ENCODE measurements around the gene HDGF. TPM values are rescaled to one million over a fixed set of nuclear protein-coding genes. Genes with fewer than 3 reads are reported as not detected.

HDGF gene
- total and polyA plus RNA-seq, 2 experiments from 2014 or later: 106 to 251 TPM

- Histone ChIP-seq H3K4me2 (peak within 1 kb of the TSS; percentile 92), H3K36me3 (ENCODE audit: insufficient read depth) (no peaks in the 10 kb centered on the region), H4K20me1 (replicated peaks; ENCODE audit: insufficient read depth) (no peaks in the 10 kb centered on the region; the same call in 1 of the 2 replicates), H3K79me2 (replicated peaks; ENCODE audit: insufficient read depth) (peaks cover 13% of the 10 kb centered on the region), H3K4me1 (ENCODE audit: insufficient read depth) (peaks cover 56% of the 10 kb centered on the region), H3K27me3 (ENCODE audit: insufficient read depth) (peaks cover 30% of the 10 kb centered on the region), H2AFZ (peak within 1 kb of the TSS; percentile 87), H3K27ac (ENCODE audit: low read depth) (peak within 1 kb of the TSS; percentile 98), H3K4me3 (peak within 1 kb of the TSS; percentile 67), H3F3A (replicated peaks; ENCODE audit: low read depth) (peaks cover 29% of the 10 kb centered on the region), H3K9me2 (ENCODE audit: insufficient read depth) (no peaks in the 10 kb centered on the region)
- H3K27ac Mint-ChIP-seq: peak within 1 kb of the TSS; percentile 96
- TF ChIP-seq ZNF462 (CRISPR knock-in tag; IDR thresholded peaks at IDR 0.05) (no peak), JUNB (IDR thresholded peaks at IDR 0.05; ENCODE audit: unreplicated experiment) (no peak), CREB1 (CRISPR knock-in tag; IDR thresholded peaks at IDR 0.05; ENCODE audit: low read depth) (no peak), ZNF331 (CRISPR knock-in tag; IDR thresholded peaks at IDR 0.05; ENCODE audit: low read depth) (no peak), EZH2 (IDR thresholded peaks at IDR 0.05; ENCODE audit: low read depth, unreplicated experiment) (peak; percentile 31), NANOG (IDR thresholded peaks at IDR 0.05; ENCODE audit: borderline replicate concordance) (no peak), ZNF114 (CRISPR knock-in tag; IDR thresholded peaks at IDR 0.05) (peak; percentile 85; the same call in 1 of the 2 replicates), CTCF (conservative IDR thresholded peaks at IDR 0.05; ENCODE audit: low read depth in 2 of 2) (no peak), ETS1 (IDR thresholded peaks at IDR 0.05) (no peak), POLR2AphosphoS5 (IDR thresholded peaks at IDR 0.05; ENCODE audit: low read depth) (peak; percentile 57), REST (IDR thresholded peaks at IDR 0.05; ENCODE audit: unreplicated experiment) (no peak), EZH2phosphoT487 (IDR thresholded peaks at IDR 0.05; ENCODE audit: unreplicated experiment) (no peak), STAT1 (IDR thresholded peaks at IDR 0.05; ENCODE audit: unreplicated experiment) (no peak)
- peaks cover 29% of the 10 kb centered on the region for H3K27me3 Mint-ChIP-seq (ENCODE audit: insufficient read depth, low read depth, poor library complexity)
- ATAC-seq (peak; percentile 11), DNase-seq (ENCODE audit: low spot score) (peak; percentile 72)
- peaks cover 56% of the 10 kb centered on the region for H3K4me1 Mint-ChIP-seq
- H3K36me3 Mint-ChIP-seq (ENCODE audit: low read depth): peaks cover 17% of the 10 kb centered on the region
- peak within 1 kb of the TSS; percentile 83 for H3K4me3 Mint-ChIP-seq
- no peaks in the 10 kb centered on the region for H3K9me3 Mint-ChIP-seq
These were observed 46.1 kb downstream of the HDGF start, which contains the start of gene CRABP2 for GRCh38 chr1:156705321-156705917. Gene CRABP2 (minus strand): TSS chr1:156705583. CDS start chr1:156705446, 137 bp downstream.

Measured in GM23338 (cell line).